HG03571 (cell line): ENCODE measurements around the gene CTCFL.

ENCODE experiments used
- ATAC-seq: cut with Tn5 transposase; IDR thresholded peaks from one replicate; pipeline ENCODE4 v1.9.1; 2021; ENCODE audit not compliant: unreplicated experiment

Gene CTCFL

GRCh38 chr20:57524511-57525176 lies at the start of gene CTCFL:
CTCFL (minus strand) TSS chr20:57525140; CDS start chr20:57524205, 935 bp downstream.
- ATAC-seq, result no peak

- no peak for ATAC-seq
Measured at GRCh38 chr20:57573894-57574293, 49.0 kb upstream of the CTCFL start.

GRCh38 chr20:57573242-57573641 lies 48.3 kb upstream of the CTCFL start:
- no peak for ATAC-seq

- no peak for ATAC-seq
Measured at GRCh38 chr20:57571782-57572416, 47.0 kb upstream of the CTCFL start.

GRCh38 chr20:57570920-57571319 lies 46.0 kb upstream of the CTCFL start:
- ATAC-seq, result no peak

GRCh38 chr20:57570145-57570850 lies 45.4 kb upstream of the CTCFL start:
- ATAC-seq, result no peak

- ATAC-seq, result no peak
Measured at GRCh38 chr20:57568960-57569359, 44.0 kb upstream of the CTCFL start.

- ATAC-seq, result no peak
Measured at GRCh38 chr20:57568088-57568896, 43.4 kb upstream of the CTCFL start.

- no peak for ATAC-seq
Measured at GRCh38 chr20:57567471-57568079, 42.6 kb upstream of the CTCFL start.

- ATAC-seq, result no peak
Measured at GRCh38 chr20:57566803-57567459, 42.0 kb upstream of the CTCFL start.

- no peak for ATAC-seq
Measured at GRCh38 chr20:57566399-57566798, 41.5 kb upstream of the CTCFL start.

- no peak for ATAC-seq
Measured at GRCh38 chr20:57564951-57565642, 40.2 kb upstream of the CTCFL start.

GRCh38 chr20:57564180-57564802 lies 39.4 kb upstream of the CTCFL start:
- ATAC-seq, result no peak

- ATAC-seq, result no peak
Measured at GRCh38 chr20:57563522-57563921, 38.6 kb upstream of the CTCFL start.

GRCh38 chr20:57562541-57563465 lies 37.9 kb upstream of the CTCFL start:
- ATAC-seq, result no peak

- no peak for ATAC-seq
Measured at GRCh38 chr20:57561356-57562279, 36.7 kb upstream of the CTCFL start.
